Neural progenitor cell (in vitro differentiated cells): ENCODE data around the gene BTRC. TPM values are rescaled to one million over a fixed set of nuclear protein-coding genes. Genes with fewer than 3 reads are reported as not detected.

ENCODE experiments used
- DNase-seq: peaks from one replicate; pipeline ENCODE4 v3.0.0-alpha.2; 2016; ENCODE audit warnings: low spot score
- H2AFZ ChIP-seq: fragments of 200-600 bp; sonication (generic); replicated peaks from 2 replicates; pipeline ENCODE4 v1.6.1; 2016; ENCODE audit warnings: antibody characterized with exemption
- H3F3A ChIP-seq: fragments of 200-600 bp; sonication (generic); 2 replicates; pipeline ENCODE4 v1.6.1; 2016; ENCODE audit warnings: antibody characterized with exemption, low read depth
- H3K27ac ChIP-seq: fragments of 200-600 bp; sonication (generic); 2 replicates; pipeline ENCODE4 v1.5.1; 2016; ENCODE audit warnings: mild to moderate bottlenecking
- H3K27me3 ChIP-seq: fragments of 200-600 bp; sonication (generic); 2 replicates; pipeline ENCODE4 v1.6.1; 2016; ENCODE audit warnings: mild to moderate bottlenecking, moderate library complexity
- H3K36me3 ChIP-seq: fragments of 200-600 bp; sonication (generic); 2 replicates; pipeline ENCODE4 v1.5.1; 2016
- H3K4me1 ChIP-seq: fragments of 200-600 bp; sonication (generic); 2 replicates; pipeline ENCODE4 v1.6.1; 2016; ENCODE audit warnings: mixed run types
- H3K4me2 ChIP-seq: fragments of 200-600 bp; sonication (generic); 2 replicates; pipeline ENCODE4 v1.6.1; 2016
- H3K4me3 ChIP-seq: fragments of 200-600 bp; sonication (generic); 2 replicates; pipeline ENCODE4 v1.5.1; 2016
- H3K79me2 ChIP-seq: fragments of 200-600 bp; sonication (generic); 2 replicates; pipeline ENCODE4 v1.6.1; 2016; ENCODE audit warnings: low read depth
- H3K9ac ChIP-seq: fragments of 200-600 bp; sonication (generic); 2 replicates; pipeline ENCODE4 v1.6.1; 2016
- H3K9me3 ChIP-seq: fragments of 200-600 bp; sonication (generic); 2 replicates; pipeline ENCODE4 v1.5.1; 2016; ENCODE audit warnings: low read depth
- H4K20me1 ChIP-seq: fragments of 200-600 bp; sonication (generic); 2 replicates; pipeline ENCODE4 v1.6.1; 2016; ENCODE audit warnings: low read depth
- H3K27ac Mint-ChIP-seq: 3 replicates; pipeline ENCODE4 v1.8.0; 2021; ENCODE audit warnings: mixed read lengths
- H3K27me3 Mint-ChIP-seq: 2 replicates; pipeline ENCODE4 v1.8.0; 2022; ENCODE audit warnings: low read depth, mild to moderate bottlenecking, inconsistent platforms, moderate library complexity, mixed read lengths; ENCODE audit not compliant: insufficient read depth
- H3K36me3 Mint-ChIP-seq: 3 replicates; pipeline ENCODE4 v1.8.0; 2021; ENCODE audit warnings: mixed read lengths
- H3K4me1 Mint-ChIP-seq: 3 replicates; pipeline ENCODE4 v1.8.0; 2021; ENCODE audit warnings: mixed read lengths
- H3K4me3 Mint-ChIP-seq: 3 replicates; pipeline ENCODE4 v1.8.0; 2021; ENCODE audit warnings: mild to moderate bottlenecking, moderate library complexity, mixed read lengths
- H3K9me3 Mint-ChIP-seq: 3 replicates; pipeline ENCODE4 v1.8.0; 2020; ENCODE audit warnings: mixed read lengths
- EZH2 ChIP-seq: fragments of 200-600 bp; sonication (generic); IDR thresholded peaks from 2 replicates; pipeline ENCODE4 v1.6.1; 2017; ENCODE audit warnings: antibody characterized with exemption, mild to moderate bottlenecking, moderate library complexity
- EZH2phosphoT487 ChIP-seq: fragments of 200-600 bp; sonication (generic); IDR thresholded peaks from 2 replicates; pipeline ENCODE4 v1.6.1; 2017; ENCODE audit warnings: antibody characterized with exemption
- total RNA-seq: library from RNA; depleted of rRNA; stranded (reverse); fragments of >200 nt; gene quantifications from 2 replicates; pipeline ENCODE4 v1.2.3, GENCODE V29; 2015; ENCODE audit warnings: low replicate concordance
- TF ChIP-seq, protein P1 (sequence below): fragments of 200-600 bp; sonication (generic); IDR thresholded peaks from 2 replicates; pipeline ENCODE4 v1.5.1; 2017; ENCODE audit warnings: antibody characterized with exemption, mild to moderate bottlenecking

The BTRC gene
- total RNA-seq, 1 donor from 2014 or later: 25.4 TPM

DNA sequence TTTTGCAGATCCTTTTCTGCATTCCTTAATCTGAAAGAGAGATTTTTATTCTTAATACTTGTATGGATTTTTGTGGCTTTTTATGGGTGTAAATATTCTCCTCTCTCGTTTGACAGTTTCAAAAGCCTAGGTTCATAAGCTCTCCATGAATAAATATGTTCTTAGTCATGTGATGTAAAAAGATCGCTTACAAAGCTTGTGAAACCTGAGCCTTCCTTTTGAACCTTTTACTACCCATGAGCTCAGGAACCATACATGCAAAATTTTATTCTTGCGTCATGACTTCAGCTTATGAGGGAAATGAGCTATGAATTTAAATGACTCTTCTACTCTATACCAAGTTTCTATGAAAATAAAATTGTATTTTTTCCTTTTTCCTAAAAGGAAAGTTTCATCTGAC is 135.4 kb downstream of the BTRC start:
- Histone ChIP-seq H3K27me3 (peaks cover 8% of the 10 kb centered on the region), H2AFZ (no peak overlapping the region), H4K20me1 (no peaks in the 10 kb centered on the region), H3K79me2 (no peaks in the 10 kb centered on the region), H3K4me1 (peaks cover 49% of the 10 kb centered on the region), H3F3A (peaks cover 26% of the 10 kb centered on the region), H3K9me3 (no peaks in the 10 kb centered on the region), H3K4me2 (peak overlapping the region; percentile 38), H3K9ac (no peak overlapping the region), H3K36me3 (no peaks in the 10 kb centered on the region), H3K4me3 (no peak overlapping the region), H3K27ac (no peak overlapping the region)
- Mint-ChIP-seq H3K4me1 (peaks cover 56% of the 10 kb centered on the region), H3K36me3 (no peaks in the 10 kb centered on the region), H3K27me3 (peaks cover 12% of the 10 kb centered on the region), H3K4me3 (no peak overlapping the region), H3K27ac (no peak overlapping the region), H3K9me3 (no peaks in the 10 kb centered on the region)
- TF ChIP-seq EZH2 (no peak), EZH2phosphoT487 (no peak)
- TF ChIP-seq, protein P1, sequence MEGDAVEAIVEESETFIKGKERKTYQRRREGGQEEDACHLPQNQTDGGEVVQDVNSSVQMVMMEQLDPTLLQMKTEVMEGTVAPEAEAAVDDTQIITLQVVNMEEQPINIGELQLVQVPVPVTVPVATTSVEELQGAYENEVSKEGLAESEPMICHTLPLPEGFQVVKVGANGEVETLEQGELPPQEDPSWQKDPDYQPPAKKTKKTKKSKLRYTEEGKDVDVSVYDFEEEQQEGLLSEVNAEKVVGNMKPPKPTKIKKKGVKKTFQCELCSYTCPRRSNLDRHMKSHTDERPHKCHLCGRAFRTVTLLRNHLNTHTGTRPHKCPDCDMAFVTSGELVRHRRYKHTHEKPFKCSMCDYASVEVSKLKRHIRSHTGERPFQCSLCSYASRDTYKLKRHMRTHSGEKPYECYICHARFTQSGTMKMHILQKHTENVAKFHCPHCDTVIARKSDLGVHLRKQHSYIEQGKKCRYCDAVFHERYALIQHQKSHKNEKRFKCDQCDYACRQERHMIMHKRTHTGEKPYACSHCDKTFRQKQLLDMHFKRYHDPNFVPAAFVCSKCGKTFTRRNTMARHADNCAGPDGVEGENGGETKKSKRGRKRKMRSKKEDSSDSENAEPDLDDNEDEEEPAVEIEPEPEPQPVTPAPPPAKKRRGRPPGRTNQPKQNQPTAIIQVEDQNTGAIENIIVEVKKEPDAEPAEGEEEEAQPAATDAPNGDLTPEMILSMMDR: no peak
- no peak for DNase-seq

GRCh38 chr10:101490026-101490425 is 136.1 kb downstream of the BTRC start:
- no peak overlapping the region for H3K27ac Mint-ChIP-seq

GRCh38 chr10:101492205-101492604 is 138.2 kb downstream of the BTRC start:
- H3K27ac ChIP-seq: no peak overlapping the region
- DNase-seq: no peak
- H3K4me2 ChIP-seq: no peak overlapping the region
- no peak overlapping the region for H3K4me3 ChIP-seq
- peaks cover 8% of the 10 kb centered on the region for H3F3A ChIP-seq
- Mint-ChIP-seq H3K27me3 (peaks cover 12% of the 10 kb centered on the region), H3K36me3 (no peaks in the 10 kb centered on the region), H3K27ac (no peak overlapping the region), H3K4me1 (peaks cover 29% of the 10 kb centered on the region), H3K4me3 (no peak overlapping the region), H3K9me3 (no peaks in the 10 kb centered on the region)
- H3K9ac ChIP-seq: no peak overlapping the region
- peaks cover 25% of the 10 kb centered on the region for H3K4me1 ChIP-seq
- peaks cover 8% of the 10 kb centered on the region for H3K27me3 ChIP-seq
- no peaks in the 10 kb centered on the region for H4K20me1 ChIP-seq
- no peaks in the 10 kb centered on the region for H3K9me3 ChIP-seq
- no peaks in the 10 kb centered on the region for H3K36me3 ChIP-seq
- H3K79me2 ChIP-seq: no peaks in the 10 kb centered on the region
- H2AFZ ChIP-seq: no peak overlapping the region
- TF ChIP-seq, protein P1: no peak
- TF ChIP-seq EZH2 (no peak), EZH2phosphoT487 (no peak)

More at GRCh38 chr10:101490026-101490425, 136.1 kb downstream of the BTRC start:
- H3K4me3 Mint-ChIP-seq: no peak overlapping the region
- no peaks in the 10 kb centered on the region for H4K20me1 ChIP-seq
- H3K27ac ChIP-seq: no peak overlapping the region
- peaks cover 8% of the 10 kb centered on the region for H3K27me3 ChIP-seq
- peaks cover 47% of the 10 kb centered on the region for H3K4me1 ChIP-seq
- TF ChIP-seq, protein P1: no peak
- TF ChIP-seq EZH2 (no peak), EZH2phosphoT487 (no peak)
- no peak overlapping the region for H3K4me2 ChIP-seq
- no peak overlapping the region for H3K9ac ChIP-seq
- no peak overlapping the region for H2AFZ ChIP-seq
- no peaks in the 10 kb centered on the region for H3K36me3 Mint-ChIP-seq
- no peaks in the 10 kb centered on the region for H3K9me3 ChIP-seq
- peaks cover 24% of the 10 kb centered on the region for H3F3A ChIP-seq
- H3K9me3 Mint-ChIP-seq: no peaks in the 10 kb centered on the region
- H3K79me2 ChIP-seq: no peaks in the 10 kb centered on the region
- peaks cover 49% of the 10 kb centered on the region for H3K4me1 Mint-ChIP-seq
- H3K36me3 ChIP-seq: no peaks in the 10 kb centered on the region
- no peak overlapping the region for H3K4me3 ChIP-seq
- no peak for DNase-seq
- H3K27me3 Mint-ChIP-seq: peaks cover 12% of the 10 kb centered on the region
